GM21360 (cell line): ENCODE results near the gene SCARF2.
"Not testable (repeated sequence)": the region's sequence is repeated elsewhere in the genome, so short reads cannot be mapped to it uniquely, and the experiment has no call there.

Experiments used
- ATAC-seq: cut with Tn5 transposase; IDR thresholded peaks from one replicate; pipeline ENCODE4 v1.9.1; 2021; ENCODE audit warnings: mild to moderate bottlenecking, moderate library complexity; ENCODE audit not compliant: unreplicated experiment

Gene SCARF2

GRCh38 chr22:20397498-20397897 is 40.1 kb downstream of the SCARF2 start:
- ATAC-seq: no peak

- no peak for ATAC-seq
Observed at GRCh38 chr22:20396639-20397038, 41.0 kb downstream of the SCARF2 start.

- no peak for ATAC-seq
Observed at GRCh38 chr22:20395907-20396287, 41.7 kb downstream of the SCARF2 start.

- no peak for ATAC-seq
Observed at GRCh38 chr22:20395181-20395906, 42.3 kb downstream of the SCARF2 start.

GRCh38 chr22:20393705-20394476 is 43.7 kb downstream of the SCARF2 start, which contains the start of gene ZNF74:
TSS of gene ZNF74 (plus strand) at chr22:20394151. CDS start at chr22:20394629, 478 bp downstream.
- ATAC-seq: no peak

- no peak for ATAC-seq
Observed at GRCh38 chr22:20392983-20393704, 44.5 kb downstream of the SCARF2 start.

GRCh38 chr22:20392365-20392881 is 45.2 kb downstream of the SCARF2 start:
- ATAC-seq: not testable (repeated sequence)

- ATAC-seq: no peak
Observed at GRCh38 chr22:20391222-20391621, 46.4 kb downstream of the SCARF2 start.

GRCh38 chr22:20390394-20390907 is 47.2 kb downstream of the SCARF2 start:
- ATAC-seq: no peak

- ATAC-seq: no peak
Observed at GRCh38 chr22:20389288-20389687, 48.3 kb downstream of the SCARF2 start.

GRCh38 chr22:20388200-20388599 is 49.4 kb downstream of the SCARF2 start:
- no peak for ATAC-seq

GRCh38 chr22:20386972-20387371 is 50.7 kb downstream of the SCARF2 start:
- ATAC-seq: no peak

- no peak for ATAC-seq
Observed at GRCh38 chr22:20386336-20386735, 51.3 kb downstream of the SCARF2 start.

- no peak for ATAC-seq
Observed at GRCh38 chr22:20384865-20385264, 52.8 kb downstream of the SCARF2 start.

- ATAC-seq: no peak
Observed at GRCh38 chr22:20384171-20384570, 53.5 kb downstream of the SCARF2 start.

- ATAC-seq: no peak
Observed at GRCh38 chr22:20383538-20383937, 54.1 kb downstream of the SCARF2 start.

GRCh38 chr22:20380486-20380885 is 57.1 kb downstream of the SCARF2 start:
- ATAC-seq: no peak

GRCh38 chr22:20378684-20379083 is 58.9 kb downstream of the SCARF2 start:
- not testable (repeated sequence) for ATAC-seq

GRCh38 chr22:20378110-20378509 is 59.5 kb downstream of the SCARF2 start:
- ATAC-seq: no peak

- not testable (repeated sequence) for ATAC-seq
Observed at GRCh38 chr22:20376983-20377382, 60.6 kb downstream of the SCARF2 start.

- not testable (repeated sequence) for ATAC-seq
Observed at GRCh38 chr22:20376281-20376680, 61.3 kb downstream of the SCARF2 start.
